GM19099 (cell line): Measurements from ENCODE around the gene FAM81A.

Experiments used
- POLR2A ChIP-seq: IDR thresholded peaks from 3 replicates; pipeline ENCODE4 v1.6.1; 2011; ENCODE audit warnings: low read depth; ENCODE audit not compliant: insufficient read length; ENCODE audit errors: extremely low read depth

Gene FAM81A

GRCh38 chr15:59416816-59417215 lies 21.2 kb upstream of the FAM81A start:
- TF ChIP-seq POLR2A, result no peak

GRCh38 chr15:59419170-59419569 lies 18.8 kb upstream of the FAM81A start:
- no peak for TF ChIP-seq POLR2A

GRCh38 chr15:59420108-59420507 lies 17.9 kb upstream of the FAM81A start:
- TF ChIP-seq POLR2A, result no peak

GRCh38 chr15:59420986-59421618 lies 16.9 kb upstream of the FAM81A start:
- no peak for TF ChIP-seq POLR2A

GRCh38 chr15:59424616-59425015 lies 13.4 kb upstream of the FAM81A start:
- no peak for TF ChIP-seq POLR2A

GRCh38 chr15:59432389-59432788 lies 5.6 kb upstream of the FAM81A start:
- no peak for TF ChIP-seq POLR2A

GRCh38 chr15:59434481-59434880 lies 3.5 kb upstream of the FAM81A start:
- no peak for TF ChIP-seq POLR2A

- no peak for TF ChIP-seq POLR2A
These were observed 1.2 kb upstream of the FAM81A start for GRCh38 chr15:59436774-59437141.

GRCh38 chr15:59437142-59437816 lies 707 bp upstream of the FAM81A start:
- TF ChIP-seq POLR2A, result no peak

- no peak for TF ChIP-seq POLR2A
These were observed 772 bp downstream of the FAM81A start for GRCh38 chr15:59438625-59439290.

GRCh38 chr15:59439576-59439975 lies 1.6 kb downstream of the FAM81A start:
- TF ChIP-seq POLR2A, result no peak

- no peak for TF ChIP-seq POLR2A
These were observed 5.5 kb downstream of the FAM81A start for GRCh38 chr15:59443341-59444072.

- TF ChIP-seq POLR2A, result no peak
These were observed 6.3 kb downstream of the FAM81A start for GRCh38 chr15:59444081-59444835.

- no peak for TF ChIP-seq POLR2A
These were observed 7.1 kb downstream of the FAM81A start for GRCh38 chr15:59444980-59445545.

- no peak for TF ChIP-seq POLR2A
These were observed 8.4 kb downstream of the FAM81A start for GRCh38 chr15:59446232-59446957.

- no peak for TF ChIP-seq POLR2A
These were observed 9.4 kb downstream of the FAM81A start for GRCh38 chr15:59447367-59447766.
